Measurements from ENCODE around the gene NPM3.

DNA sequence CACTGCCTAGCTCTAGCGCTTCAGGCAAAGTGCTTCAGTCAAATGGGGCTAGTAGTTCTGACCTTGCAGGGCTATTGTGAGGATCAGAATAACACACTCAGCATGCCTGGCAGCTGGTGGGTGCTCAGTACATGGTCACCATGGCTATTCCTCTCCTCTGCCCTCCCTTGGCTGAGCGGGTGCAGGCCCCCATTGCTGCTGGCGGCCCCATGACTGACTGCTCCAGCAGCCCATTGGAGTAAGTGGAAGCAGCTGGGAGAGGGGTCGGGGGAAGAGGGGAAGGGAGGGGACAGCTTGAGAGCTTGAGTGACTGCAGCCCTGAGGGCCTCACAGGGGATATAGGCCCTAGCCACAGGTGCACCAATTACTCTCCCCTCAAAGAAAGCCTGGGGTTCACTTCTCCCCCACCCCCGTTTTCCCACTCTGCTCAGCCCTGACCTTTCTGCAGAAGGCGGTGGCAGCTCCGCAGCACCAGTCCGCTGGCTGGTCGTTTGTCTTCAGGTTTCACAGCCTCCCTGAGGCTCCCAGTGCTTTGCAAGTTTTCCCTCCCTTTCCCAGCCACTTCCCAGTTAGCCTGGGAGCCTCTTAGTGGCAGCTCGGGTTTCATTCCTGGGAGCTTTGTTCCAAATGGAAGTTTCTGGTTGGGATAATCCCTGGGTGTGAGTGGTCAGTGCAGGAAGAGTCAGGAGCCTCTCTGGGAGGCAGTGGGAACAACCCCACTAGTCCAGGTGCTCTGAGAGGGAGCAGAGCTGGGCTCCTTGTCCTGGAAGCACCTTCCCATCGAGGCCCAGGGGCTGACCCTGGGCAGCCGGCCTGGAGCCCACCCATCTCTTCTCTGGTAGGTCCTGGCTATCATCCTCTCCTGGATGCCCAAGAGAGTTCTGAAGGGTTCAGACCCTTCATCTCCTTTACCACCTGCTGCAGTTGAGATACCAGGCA, 23.7 kb downstream of the NPM3 start:
- TF ChIP-seq, protein P1, sequence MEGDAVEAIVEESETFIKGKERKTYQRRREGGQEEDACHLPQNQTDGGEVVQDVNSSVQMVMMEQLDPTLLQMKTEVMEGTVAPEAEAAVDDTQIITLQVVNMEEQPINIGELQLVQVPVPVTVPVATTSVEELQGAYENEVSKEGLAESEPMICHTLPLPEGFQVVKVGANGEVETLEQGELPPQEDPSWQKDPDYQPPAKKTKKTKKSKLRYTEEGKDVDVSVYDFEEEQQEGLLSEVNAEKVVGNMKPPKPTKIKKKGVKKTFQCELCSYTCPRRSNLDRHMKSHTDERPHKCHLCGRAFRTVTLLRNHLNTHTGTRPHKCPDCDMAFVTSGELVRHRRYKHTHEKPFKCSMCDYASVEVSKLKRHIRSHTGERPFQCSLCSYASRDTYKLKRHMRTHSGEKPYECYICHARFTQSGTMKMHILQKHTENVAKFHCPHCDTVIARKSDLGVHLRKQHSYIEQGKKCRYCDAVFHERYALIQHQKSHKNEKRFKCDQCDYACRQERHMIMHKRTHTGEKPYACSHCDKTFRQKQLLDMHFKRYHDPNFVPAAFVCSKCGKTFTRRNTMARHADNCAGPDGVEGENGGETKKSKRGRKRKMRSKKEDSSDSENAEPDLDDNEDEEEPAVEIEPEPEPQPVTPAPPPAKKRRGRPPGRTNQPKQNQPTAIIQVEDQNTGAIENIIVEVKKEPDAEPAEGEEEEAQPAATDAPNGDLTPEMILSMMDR (IDR thresholded peaks at IDR 0.05), result no peak
- TF ChIP-seq EP300 (IDR thresholded peaks at IDR 0.05), result no peak
- TF ChIP-seq POLR2AphosphoS5 (IDR thresholded peaks at IDR 0.05), result no peak

Data from suprapubic skin (tissue), 4 donors.